Astrocyte (in vitro differentiated cells and primary cell): ENCODE measurements around the gene JAK3.

Experiments used
- EZH2 ChIP-seq: IDR thresholded peaks from 2 replicates; pipeline ENCODE4 v1.6.1; 2012; ENCODE audit warnings: mild to moderate bottlenecking, low read length, inconsistent platforms; ENCODE audit not compliant: insufficient read depth
- TF ChIP-seq, protein P1 (sequence below): IDR thresholded peaks from 2 replicates; pipeline ENCODE4 v1.5.1; 2011; ENCODE audit warnings: low read depth, mild to moderate bottlenecking, inconsistent platforms, low read length, moderate library complexity; ENCODE audit not compliant: insufficient read depth

DNA sequence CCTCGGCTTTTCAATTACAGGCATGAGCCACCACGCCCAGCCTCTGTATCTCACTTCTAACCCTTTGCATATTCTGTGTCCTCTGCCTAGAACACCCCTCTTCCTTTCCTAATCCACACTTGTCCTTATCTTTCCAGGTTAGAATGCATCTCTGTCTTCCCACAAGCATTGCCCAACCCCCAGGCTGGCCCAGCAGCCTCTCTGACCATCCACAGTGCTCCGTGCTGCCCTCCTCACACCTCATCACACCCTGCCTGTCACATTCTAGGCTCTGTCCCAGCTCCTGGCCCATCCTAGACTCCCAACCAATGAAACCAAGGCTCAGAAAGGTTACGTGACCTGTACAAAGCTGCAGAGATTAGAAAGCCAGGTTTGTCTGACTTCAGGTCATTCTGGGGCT is 11.3 kb downstream of the JAK3 start:
- TF ChIP-seq, protein P1, sequence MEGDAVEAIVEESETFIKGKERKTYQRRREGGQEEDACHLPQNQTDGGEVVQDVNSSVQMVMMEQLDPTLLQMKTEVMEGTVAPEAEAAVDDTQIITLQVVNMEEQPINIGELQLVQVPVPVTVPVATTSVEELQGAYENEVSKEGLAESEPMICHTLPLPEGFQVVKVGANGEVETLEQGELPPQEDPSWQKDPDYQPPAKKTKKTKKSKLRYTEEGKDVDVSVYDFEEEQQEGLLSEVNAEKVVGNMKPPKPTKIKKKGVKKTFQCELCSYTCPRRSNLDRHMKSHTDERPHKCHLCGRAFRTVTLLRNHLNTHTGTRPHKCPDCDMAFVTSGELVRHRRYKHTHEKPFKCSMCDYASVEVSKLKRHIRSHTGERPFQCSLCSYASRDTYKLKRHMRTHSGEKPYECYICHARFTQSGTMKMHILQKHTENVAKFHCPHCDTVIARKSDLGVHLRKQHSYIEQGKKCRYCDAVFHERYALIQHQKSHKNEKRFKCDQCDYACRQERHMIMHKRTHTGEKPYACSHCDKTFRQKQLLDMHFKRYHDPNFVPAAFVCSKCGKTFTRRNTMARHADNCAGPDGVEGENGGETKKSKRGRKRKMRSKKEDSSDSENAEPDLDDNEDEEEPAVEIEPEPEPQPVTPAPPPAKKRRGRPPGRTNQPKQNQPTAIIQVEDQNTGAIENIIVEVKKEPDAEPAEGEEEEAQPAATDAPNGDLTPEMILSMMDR: no peak
- no peak for TF ChIP-seq EZH2
